Liver (tissue), 9 donors: ENCODE measurements around the gene EPB41L2. TPM values are rescaled to one million over a fixed set of nuclear protein-coding genes. Genes with fewer than 3 reads are reported as not detected.

Experiments
- DNase-seq: peaks from one replicate; pipeline ENCODE4 v3.0.0-alpha.2; 2017; ENCODE audit warnings: low spot score
- H3K27ac ChIP-seq, 2 donors: one replicate each; pipeline ENCODE4 v1.7.0; 2013; ENCODE audit warnings: inconsistent platforms in 2 of 2, low read length in 2 of 2, control low read depth in 1 of 2, low read depth in 1 of 2, mild to moderate bottlenecking in 1 of 2
- H3K27me3 ChIP-seq, 4 donors: one replicate each; pipeline versions ENCODE4 v1.6.1 to v1.7.0; 2013; ENCODE audit warnings: low read length in 3 of 4, inconsistent platforms in 1 of 4, mild to moderate bottlenecking in 1 of 4, moderate library complexity in 1 of 4; ENCODE audit not compliant: control insufficient read depth in 4 of 4, insufficient read depth in 4 of 4
- H3K36me3 ChIP-seq, 4 donors: one replicate each; pipeline versions ENCODE4 v1.6.1 to v1.7.0; 2013; ENCODE audit warnings: low read length in 3 of 4, mild to moderate bottlenecking in 3 of 4, low read depth in 1 of 4, moderate library complexity in 1 of 4; ENCODE audit not compliant: control insufficient read depth in 4 of 4, insufficient read depth in 3 of 4
- H3K4me1 ChIP-seq, 4 donors: one replicate each; pipeline versions ENCODE4 v1.6.1 to v1.7.0; 2013; ENCODE audit warnings: low read length in 3 of 4, mild to moderate bottlenecking in 3 of 4, moderate library complexity in 1 of 4; ENCODE audit not compliant: control insufficient read depth in 4 of 4, insufficient read depth in 4 of 4
- H3K4me3 ChIP-seq, 3 donors: one replicate each; pipeline versions ENCODE4 v1.6.1 to v1.7.0; 2013; ENCODE audit warnings: low read length in 3 of 3, control low read depth in 1 of 3, low read depth in 1 of 3, mild to moderate bottlenecking in 1 of 3
- H3K9ac ChIP-seq, 2 donors: one replicate each; pipeline ENCODE4 v1.7.0; 2013; ENCODE audit warnings: low read length in 2 of 2, mild to moderate bottlenecking in 2 of 2, moderate library complexity in 2 of 2, control low read depth in 1 of 2, low read depth in 1 of 2
- H3K9me3 ChIP-seq, 4 donors: one replicate each; pipeline versions ENCODE4 v1.6.1 to v1.7.0; 2013; ENCODE audit warnings: low read length in 3 of 4; ENCODE audit not compliant: control insufficient read depth in 4 of 4
- ATF3 ChIP-seq: IDR thresholded peaks from 2 replicates; pipeline ENCODE4 v1.6.1; 2016; ENCODE audit warnings: antibody characterized with exemption
- CTCF ChIP-seq: fragments of 150-350 bp; IDR thresholded peaks from 2 replicates; pipeline ENCODE4 v1.5.1; 2017; ENCODE audit warnings: improper control_type of control experiment, low read depth, low read length; ENCODE audit not compliant: missing input control
- EGR1 ChIP-seq, 2 donors: IDR thresholded peaks; 2 replicates each; pipeline ENCODE4 v1.6.1; 2016 to 2018; ENCODE audit warnings: antibody characterized with exemption in 2 of 2, low read depth in 2 of 2
- FOXA1 ChIP-seq: IDR thresholded peaks from 2 replicates; pipeline ENCODE4 v1.6.1; 2016; ENCODE audit warnings: antibody characterized with exemption
- HNF4A ChIP-seq, 2 donors: conservative IDR thresholded peaks; 2 replicates each; pipeline ENCODE4 v1.6.1; 2016; ENCODE audit warnings: antibody characterized with exemption in 2 of 2, mild to moderate bottlenecking in 2 of 2
- HNF4G ChIP-seq: IDR thresholded peaks from 2 replicates; pipeline ENCODE4 v1.6.1; 2016; ENCODE audit warnings: antibody characterized with exemption
- JUND ChIP-seq, 2 donors: IDR thresholded peaks; 2 replicates each; pipeline ENCODE4 v1.6.1; 2016; ENCODE audit warnings: antibody characterized with exemption in 2 of 2
- NR2F2 ChIP-seq: IDR thresholded peaks from 2 replicates; pipeline ENCODE4 v1.6.1; 2016; ENCODE audit warnings: antibody characterized with exemption
- RAD21 ChIP-seq, 2 donors: IDR thresholded peaks; 2 replicates each; pipeline ENCODE4 v1.6.1; 2016; ENCODE audit warnings: antibody characterized with exemption in 2 of 2, mild to moderate bottlenecking in 2 of 2
- RXRA ChIP-seq, 2 donors: IDR thresholded peaks; 2 replicates each; pipeline ENCODE4 v1.6.1; 2017 to 2018; ENCODE audit warnings: antibody characterized with exemption in 2 of 2, mild to moderate bottlenecking in 1 of 2
- SP1 ChIP-seq: IDR thresholded peaks from 2 replicates; pipeline ENCODE4 v1.6.1; 2018; ENCODE audit warnings: antibody characterized with exemption, mild to moderate bottlenecking
- TAF1 ChIP-seq: conservative IDR thresholded peaks from 2 replicates; pipeline ENCODE4 v1.6.1; 2016; ENCODE audit warnings: antibody characterized with exemption, mild to moderate bottlenecking
- YY1 ChIP-seq: IDR thresholded peaks from 2 replicates; pipeline ENCODE4 v1.6.1; 2016; ENCODE audit warnings: antibody characterized with exemption, mild to moderate bottlenecking
- ZBTB33 ChIP-seq: IDR thresholded peaks from 2 replicates; pipeline ENCODE4 v1.6.1; 2016; ENCODE audit warnings: antibody characterized with exemption
- WGBS: extraction: QIAGEN DNeasy Blood & Tissue Kit; methylation state at CpG from one replicate; pipeline ENCODE4 v1.1.7; 2013; 5-methylcytosine and 5-hydroxymethylcytosine counted together
- polyA plus RNA-seq, 2 donors: library from polyadenylated mRNA; stranded (reverse) in 1 of 2; unstranded in 1 of 2; fragments of 200-250 nt in 1 of 2; fragments of >200 nt in 1 of 2; fragmentation: Nextera tagmentation in 1 of 2; extraction: Ambion mirVana in 1 of 2; gene quantifications; one replicate each; pipeline versions ENCODE4 v1.2.1 to v1.2.3, GENCODE V29; 2013 to 2015
- total RNA-seq, 2 donors: library from RNA; depleted of rRNA; stranded (reverse); fragments of >200 nt; gene quantifications; one replicate each; pipeline ENCODE4 v1.2.3, GENCODE V29; 2014
- TF ChIP-seq, protein P1 (sequence below): IDR thresholded peaks from 2 replicates; pipeline ENCODE4 v1.6.1; 2016; ENCODE audit warnings: antibody characterized with exemption, mild to moderate bottlenecking
- TF ChIP-seq, protein P2 (sequence below): IDR thresholded peaks from 2 replicates; pipeline ENCODE4 v1.6.1; 2016; ENCODE audit warnings: antibody characterized with exemption
- donor health status: healthy.
- donor health status: healthy.
- donor health status: healthy.
- donor health status: healthy.
- donor health status: healthy.

Gene EPB41L2
- total and polyA plus RNA-seq, 4 donors = 10.0 to 43.3 (median 18.7) TPM

GRCh38 chr6:130824978-130825694 lies 237.9 kb downstream of the EPB41L2 start:
- TF ChIP-seq NR2F2 (no peak), ATF3 (no peak), RXRA (IDR thresholded peaks at IDR 0.05) (peak in 1 of 2 donors; percentile 26), RAD21 (IDR thresholded peaks at IDR 0.05) (no peak), EGR1 (IDR thresholded peaks at IDR 0.05; ENCODE audit: low read depth in 2 of 2) (no peak), TAF1 (no peak), JUND (IDR thresholded peaks at IDR 0.05) (no peak), HNF4A (conservative IDR thresholded peaks at IDR 0.05) (peak; percentile 19 to 56), SP1 (no peak), ZBTB33 (no peak), HNF4G (no peak), YY1 (no peak), CTCF (no peak), FOXA1 (no peak)
- TF ChIP-seq, protein P1, sequence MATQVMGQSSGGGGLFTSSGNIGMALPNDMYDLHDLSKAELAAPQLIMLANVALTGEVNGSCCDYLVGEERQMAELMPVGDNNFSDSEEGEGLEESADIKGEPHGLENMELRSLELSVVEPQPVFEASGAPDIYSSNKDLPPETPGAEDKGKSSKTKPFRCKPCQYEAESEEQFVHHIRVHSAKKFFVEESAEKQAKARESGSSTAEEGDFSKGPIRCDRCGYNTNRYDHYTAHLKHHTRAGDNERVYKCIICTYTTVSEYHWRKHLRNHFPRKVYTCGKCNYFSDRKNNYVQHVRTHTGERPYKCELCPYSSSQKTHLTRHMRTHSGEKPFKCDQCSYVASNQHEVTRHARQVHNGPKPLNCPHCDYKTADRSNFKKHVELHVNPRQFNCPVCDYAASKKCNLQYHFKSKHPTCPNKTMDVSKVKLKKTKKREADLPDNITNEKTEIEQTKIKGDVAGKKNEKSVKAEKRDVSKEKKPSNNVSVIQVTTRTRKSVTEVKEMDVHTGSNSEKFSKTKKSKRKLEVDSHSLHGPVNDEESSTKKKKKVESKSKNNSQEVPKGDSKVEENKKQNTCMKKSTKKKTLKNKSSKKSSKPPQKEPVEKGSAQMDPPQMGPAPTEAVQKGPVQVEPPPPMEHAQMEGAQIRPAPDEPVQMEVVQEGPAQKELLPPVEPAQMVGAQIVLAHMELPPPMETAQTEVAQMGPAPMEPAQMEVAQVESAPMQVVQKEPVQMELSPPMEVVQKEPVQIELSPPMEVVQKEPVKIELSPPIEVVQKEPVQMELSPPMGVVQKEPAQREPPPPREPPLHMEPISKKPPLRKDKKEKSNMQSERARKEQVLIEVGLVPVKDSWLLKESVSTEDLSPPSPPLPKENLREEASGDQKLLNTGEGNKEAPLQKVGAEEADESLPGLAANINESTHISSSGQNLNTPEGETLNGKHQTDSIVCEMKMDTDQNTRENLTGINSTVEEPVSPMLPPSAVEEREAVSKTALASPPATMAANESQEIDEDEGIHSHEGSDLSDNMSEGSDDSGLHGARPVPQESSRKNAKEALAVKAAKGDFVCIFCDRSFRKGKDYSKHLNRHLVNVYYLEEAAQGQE = no peak
- 66% methylated on average over 5 of the region's 5 CpGs for WGBS
- Histone ChIP-seq H3K9me3 (no peaks in the 10 kb centered on the region), H3K9ac (no peak overlapping the region), H3K27me3 (no peaks in the 10 kb centered on the region), H3K4me3 (no peak overlapping the region), H3K4me1 (peaks cover 0 to 41% (median 13%) of the 10 kb centered on the region in 4 donors), H3K27ac (no peak overlapping the region), H3K36me3 (no peaks in the 10 kb centered on the region)
- no peak for DNase-seq

DNA sequence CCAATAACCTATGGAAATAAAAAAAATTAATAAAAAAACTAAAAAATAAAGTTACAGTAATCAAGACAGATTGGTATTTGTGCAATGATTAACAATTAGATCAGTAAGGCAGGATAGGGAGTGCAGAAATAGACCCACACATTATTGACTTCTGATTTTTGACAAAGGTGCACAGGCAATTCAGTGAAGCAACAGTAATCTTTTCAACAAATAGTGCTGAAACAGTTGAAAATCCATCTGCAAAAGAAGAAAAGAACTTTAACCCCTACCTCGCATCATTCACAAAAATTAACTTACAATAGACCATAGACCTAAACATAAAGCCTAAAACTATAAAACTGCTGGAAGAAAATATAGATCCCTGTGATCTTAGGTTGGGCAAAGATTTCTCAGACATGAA lies 240.3 kb downstream of the EPB41L2 start:
- H3K27me3 ChIP-seq = no peaks in the 10 kb centered on the region
- no peak overlapping the region for H3K4me3 ChIP-seq
- TF ChIP-seq JUND (IDR thresholded peaks at IDR 0.05) = no peak
- TF ChIP-seq, protein P2, sequence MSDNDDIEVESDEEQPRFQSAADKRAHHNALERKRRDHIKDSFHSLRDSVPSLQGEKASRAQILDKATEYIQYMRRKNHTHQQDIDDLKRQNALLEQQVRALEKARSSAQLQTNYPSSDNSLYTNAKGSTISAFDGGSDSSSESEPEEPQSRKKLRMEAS = no peak
- no peak for TF ChIP-seq EGR1 (IDR thresholded peaks at IDR 0.05; ENCODE audit: low read depth in 2 of 2)
- no peak for TF ChIP-seq CTCF
- TF ChIP-seq, protein P1 = no peak
- no peak for TF ChIP-seq ATF3
- TF ChIP-seq RAD21 (IDR thresholded peaks at IDR 0.05) = no peak

More for the DNA sequence above, 240.3 kb downstream of the EPB41L2 start:
- no peaks in the 10 kb centered on the region for H3K36me3 ChIP-seq
- peaks cover 0 to 24% (median 10%) of the 10 kb centered on the region in 4 donors for H3K4me1 ChIP-seq
- H3K9me3 ChIP-seq = no peaks in the 10 kb centered on the region
- H3K27ac ChIP-seq = no peak overlapping the region
- DNase-seq = no peak
- WGBS = 33% methylated on average over 1 of the region's 1 CpG
- H3K9ac ChIP-seq = no peak overlapping the region
